K562 (cell line): ENCODE data around the gene ALAS2. TPM values are rescaled to one million over a fixed set of nuclear protein-coding genes. Genes with fewer than 3 reads are reported as not detected.

ENCODE experiments used
- DPF2 ChIP-seq: fragments of 450-650 bp; IDR thresholded peaks from 2 replicates; pipeline ENCODE4 v1.6.1; 2016
- KLF10 ChIP-seq: fragments of 250-450 bp; sonication (Bioruptor Pico); IDR thresholded peaks from 2 replicates; pipeline ENCODE4 v1.6.1; 2021; ENCODE audit warnings: matching md5 sums
- NFXL1 ChIP-seq: fragments of 450-650 bp; formaldehyde crosslinking; IDR thresholded peaks from 2 replicates; pipeline ENCODE4 v1.4.0; 2021; ENCODE audit warnings: mild to moderate bottlenecking
- POLR2A ChIP-seq: fragments of 450-650 bp; conservative IDR thresholded peaks from 2 replicates; pipeline ENCODE4 v1.6.1; 2016
- SREBF2 ChIP-seq: sonication (generic); formaldehyde crosslinking; IDR thresholded peaks from 2 replicates; pipeline ENCODE4 v1.4.0; 2020; ENCODE audit warnings: mild to moderate bottlenecking, missing genetic modification reagents
- ZKSCAN8 ChIP-seq: fragments of 200-800 bp; sonication (Bioruptor generic); IDR thresholded peaks from 2 replicates; pipeline ENCODE4 v1.6.1; 2016; ENCODE audit warnings: missing genetic modification characterization, missing compliant biosample characterization
- ZNF239 ChIP-seq: fragments of 250-450 bp; sonication (Bioruptor Pico); IDR thresholded peaks from 2 replicates; pipeline ENCODE4 v1.4.0; 2020; ENCODE audit warnings: mild to moderate bottlenecking
- polyA plus RNA-seq, 8 experiments: library from polyadenylated mRNA; depleted of rRNA in 4 of 8; stranded (reverse) in 5 of 8; unstranded in 3 of 8; fragments of >200 nt; fragmentation: Nextera tagmentation in 2 of 8; fragmentation: Illumina TruSeq in 1 of 8; extraction: Ambion mirVana in 2 of 8; extraction: Trizol in 1 of 8; gene quantifications; 2 replicates each; pipeline versions ENCODE4 v1.2.1 to v1.2.3, GENCODE V29; 2011 to 2014; ENCODE audit warnings: inconsistent platforms in 1 of 8, missing spikeins in 1 of 8
- total RNA-seq, 7 experiments: library from RNA; depleted of rRNA in 6 of 7; stranded (reverse); fragments of >200 nt in 6 of 7; fragmentation: Illumina TruSeq in 2 of 7; extraction: Trizol in 2 of 7; gene quantifications; 2 replicates each; pipeline versions ENCODE4 v1.2.1 to v1.2.3, GENCODE V29; 2011 to 2021; ENCODE audit warnings: low replicate concordance in 1 of 7
- TF ChIP-seq, protein P1 (sequence below): sonication (generic); formaldehyde crosslinking; IDR thresholded peaks from 2 replicates; pipeline ENCODE4 v1.8.0; 2022; ENCODE audit warnings: mild to moderate bottlenecking, low read depth, missing genetic modification reagents
- TF ChIP-seq, protein P2 (sequence below): sonication (generic); formaldehyde crosslinking; IDR thresholded peaks from 2 replicates; pipeline ENCODE4 v1.8.0; 2023; ENCODE audit warnings: missing genetic modification reagents, mild to moderate bottlenecking, borderline replicate concordance
- TF ChIP-seq, protein P3 (sequence below): fragments of 450-650 bp; formaldehyde crosslinking; IDR thresholded peaks from 2 replicates; pipeline ENCODE4 v1.4.0; 2022; ENCODE audit warnings: mild to moderate bottlenecking, moderate library complexity
- TF ChIP-seq, protein P4 (sequence below): fragments of 450-650 bp; IDR thresholded peaks from 2 replicates; pipeline ENCODE4 v1.6.1; 2017; ENCODE audit warnings: antibody characterized with exemption, mild to moderate bottlenecking
- TF ChIP-seq, protein P5 (sequence below): fragments of 150-350 bp; conservative IDR thresholded peaks from 2 replicates; pipeline ENCODE4 v1.6.1; 2014; ENCODE audit warnings: low read length

Gene ALAS2
- total and polyA plus RNA-seq, 9 of the 15 experiments (the other 6 are each of a cell fraction or from before 2014, with no cell fraction given), result 14.6 to 101 (median 33.4) TPM

DNA sequence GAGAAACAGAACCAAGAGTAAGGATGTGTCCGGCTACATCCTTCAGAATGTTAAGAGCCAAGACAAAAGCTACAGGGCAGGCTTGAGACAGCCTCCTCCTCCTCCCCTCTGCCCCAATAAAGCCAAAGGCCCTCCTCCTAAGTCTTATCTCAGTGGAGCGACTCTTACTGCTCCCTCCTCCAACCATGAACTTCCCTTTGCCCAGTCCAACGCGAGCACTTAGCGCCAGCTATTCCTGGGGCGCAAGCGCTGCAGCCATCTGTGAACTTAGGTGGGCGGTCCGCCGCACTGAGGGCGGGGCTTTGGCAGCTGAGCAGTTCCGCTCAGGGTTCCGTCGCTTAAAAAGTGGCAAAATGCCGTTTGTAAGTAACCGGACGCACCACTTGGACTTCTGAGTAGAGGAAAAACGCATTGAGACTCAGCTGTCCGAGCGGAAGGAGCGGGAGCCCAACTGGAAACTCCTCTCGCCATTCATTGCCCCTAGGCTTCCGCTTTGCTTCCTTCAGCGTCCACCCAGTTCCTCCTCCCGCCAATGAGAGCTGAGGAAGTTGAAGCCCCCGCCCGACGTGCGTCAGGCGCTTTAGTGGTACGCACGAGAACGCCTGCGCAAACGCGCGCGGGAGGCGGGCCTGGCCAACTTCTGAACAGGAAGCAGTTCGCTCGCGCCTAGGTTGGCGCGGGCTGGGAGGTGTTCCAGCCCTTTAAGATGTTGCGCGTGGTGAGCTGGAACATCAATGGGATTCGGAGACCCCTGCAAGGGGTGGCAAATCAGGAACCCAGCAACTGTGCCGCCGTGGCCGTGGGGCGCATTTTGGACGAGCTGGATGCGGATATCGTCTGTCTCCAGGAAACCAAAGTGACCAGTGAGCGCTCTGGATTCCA, 30.8 kb downstream of the ALAS2 start, which contains the start of gene APEX2 (continued):
- TF ChIP-seq, protein P1, sequence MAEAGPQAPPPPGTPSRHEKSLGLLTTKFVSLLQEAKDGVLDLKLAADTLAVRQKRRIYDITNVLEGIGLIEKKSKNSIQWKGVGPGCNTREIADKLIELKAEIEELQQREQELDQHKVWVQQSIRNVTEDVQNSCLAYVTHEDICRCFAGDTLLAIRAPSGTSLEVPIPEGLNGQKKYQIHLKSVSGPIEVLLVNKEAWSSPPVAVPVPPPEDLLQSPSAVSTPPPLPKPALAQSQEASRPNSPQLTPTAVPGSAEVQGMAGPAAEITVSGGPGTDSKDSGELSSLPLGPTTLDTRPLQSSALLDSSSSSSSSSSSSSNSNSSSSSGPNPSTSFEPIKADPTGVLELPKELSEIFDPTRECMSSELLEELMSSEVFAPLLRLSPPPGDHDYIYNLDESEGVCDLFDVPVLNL (CRISPR knock-in tag), result no peak
- TF ChIP-seq SREBF2 (CRISPR knock-in tag) (no peak), KLF10 (no peak), ZNF239 (CRISPR knock-in tag) (no peak), POLR2A (peak; percentile 88), NFXL1 (CRISPR knock-in tag) (no peak), DPF2 (0 out of 2 replicates have a peak, but pooled peaks have one; percentile 1), ZKSCAN8 (CRISPR knock-in tag) (no peak)
- TF ChIP-seq, protein P2, sequence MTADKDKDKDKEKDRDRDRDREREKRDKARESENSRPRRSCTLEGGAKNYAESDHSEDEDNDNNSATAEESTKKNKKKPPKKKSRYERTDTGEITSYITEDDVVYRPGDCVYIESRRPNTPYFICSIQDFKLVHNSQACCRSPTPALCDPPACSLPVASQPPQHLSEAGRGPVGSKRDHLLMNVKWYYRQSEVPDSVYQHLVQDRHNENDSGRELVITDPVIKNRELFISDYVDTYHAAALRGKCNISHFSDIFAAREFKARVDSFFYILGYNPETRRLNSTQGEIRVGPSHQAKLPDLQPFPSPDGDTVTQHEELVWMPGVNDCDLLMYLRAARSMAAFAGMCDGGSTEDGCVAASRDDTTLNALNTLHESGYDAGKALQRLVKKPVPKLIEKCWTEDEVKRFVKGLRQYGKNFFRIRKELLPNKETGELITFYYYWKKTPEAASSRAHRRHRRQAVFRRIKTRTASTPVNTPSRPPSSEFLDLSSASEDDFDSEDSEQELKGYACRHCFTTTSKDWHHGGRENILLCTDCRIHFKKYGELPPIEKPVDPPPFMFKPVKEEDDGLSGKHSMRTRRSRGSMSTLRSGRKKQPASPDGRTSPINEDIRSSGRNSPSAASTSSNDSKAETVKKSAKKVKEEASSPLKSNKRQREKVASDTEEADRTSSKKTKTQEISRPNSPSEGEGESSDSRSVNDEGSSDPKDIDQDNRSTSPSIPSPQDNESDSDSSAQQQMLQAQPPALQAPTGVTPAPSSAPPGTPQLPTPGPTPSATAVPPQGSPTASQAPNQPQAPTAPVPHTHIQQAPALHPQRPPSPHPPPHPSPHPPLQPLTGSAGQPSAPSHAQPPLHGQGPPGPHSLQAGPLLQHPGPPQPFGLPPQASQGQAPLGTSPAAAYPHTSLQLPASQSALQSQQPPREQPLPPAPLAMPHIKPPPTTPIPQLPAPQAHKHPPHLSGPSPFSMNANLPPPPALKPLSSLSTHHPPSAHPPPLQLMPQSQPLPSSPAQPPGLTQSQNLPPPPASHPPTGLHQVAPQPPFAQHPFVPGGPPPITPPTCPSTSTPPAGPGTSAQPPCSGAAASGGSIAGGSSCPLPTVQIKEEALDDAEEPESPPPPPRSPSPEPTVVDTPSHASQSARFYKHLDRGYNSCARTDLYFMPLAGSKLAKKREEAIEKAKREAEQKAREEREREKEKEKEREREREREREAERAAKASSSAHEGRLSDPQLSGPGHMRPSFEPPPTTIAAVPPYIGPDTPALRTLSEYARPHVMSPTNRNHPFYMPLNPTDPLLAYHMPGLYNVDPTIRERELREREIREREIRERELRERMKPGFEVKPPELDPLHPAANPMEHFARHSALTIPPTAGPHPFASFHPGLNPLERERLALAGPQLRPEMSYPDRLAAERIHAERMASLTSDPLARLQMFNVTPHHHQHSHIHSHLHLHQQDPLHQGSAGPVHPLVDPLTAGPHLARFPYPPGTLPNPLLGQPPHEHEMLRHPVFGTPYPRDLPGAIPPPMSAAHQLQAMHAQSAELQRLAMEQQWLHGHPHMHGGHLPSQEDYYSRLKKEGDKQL (CRISPR knock-in tag), result no peak
- TF ChIP-seq, protein P3, sequence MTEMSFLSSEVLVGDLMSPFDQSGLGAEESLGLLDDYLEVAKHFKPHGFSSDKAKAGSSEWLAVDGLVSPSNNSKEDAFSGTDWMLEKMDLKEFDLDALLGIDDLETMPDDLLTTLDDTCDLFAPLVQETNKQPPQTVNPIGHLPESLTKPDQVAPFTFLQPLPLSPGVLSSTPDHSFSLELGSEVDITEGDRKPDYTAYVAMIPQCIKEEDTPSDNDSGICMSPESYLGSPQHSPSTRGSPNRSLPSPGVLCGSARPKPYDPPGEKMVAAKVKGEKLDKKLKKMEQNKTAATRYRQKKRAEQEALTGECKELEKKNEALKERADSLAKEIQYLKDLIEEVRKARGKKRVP (CRISPR knock-in tag), result no peak
- TF ChIP-seq, protein P4, sequence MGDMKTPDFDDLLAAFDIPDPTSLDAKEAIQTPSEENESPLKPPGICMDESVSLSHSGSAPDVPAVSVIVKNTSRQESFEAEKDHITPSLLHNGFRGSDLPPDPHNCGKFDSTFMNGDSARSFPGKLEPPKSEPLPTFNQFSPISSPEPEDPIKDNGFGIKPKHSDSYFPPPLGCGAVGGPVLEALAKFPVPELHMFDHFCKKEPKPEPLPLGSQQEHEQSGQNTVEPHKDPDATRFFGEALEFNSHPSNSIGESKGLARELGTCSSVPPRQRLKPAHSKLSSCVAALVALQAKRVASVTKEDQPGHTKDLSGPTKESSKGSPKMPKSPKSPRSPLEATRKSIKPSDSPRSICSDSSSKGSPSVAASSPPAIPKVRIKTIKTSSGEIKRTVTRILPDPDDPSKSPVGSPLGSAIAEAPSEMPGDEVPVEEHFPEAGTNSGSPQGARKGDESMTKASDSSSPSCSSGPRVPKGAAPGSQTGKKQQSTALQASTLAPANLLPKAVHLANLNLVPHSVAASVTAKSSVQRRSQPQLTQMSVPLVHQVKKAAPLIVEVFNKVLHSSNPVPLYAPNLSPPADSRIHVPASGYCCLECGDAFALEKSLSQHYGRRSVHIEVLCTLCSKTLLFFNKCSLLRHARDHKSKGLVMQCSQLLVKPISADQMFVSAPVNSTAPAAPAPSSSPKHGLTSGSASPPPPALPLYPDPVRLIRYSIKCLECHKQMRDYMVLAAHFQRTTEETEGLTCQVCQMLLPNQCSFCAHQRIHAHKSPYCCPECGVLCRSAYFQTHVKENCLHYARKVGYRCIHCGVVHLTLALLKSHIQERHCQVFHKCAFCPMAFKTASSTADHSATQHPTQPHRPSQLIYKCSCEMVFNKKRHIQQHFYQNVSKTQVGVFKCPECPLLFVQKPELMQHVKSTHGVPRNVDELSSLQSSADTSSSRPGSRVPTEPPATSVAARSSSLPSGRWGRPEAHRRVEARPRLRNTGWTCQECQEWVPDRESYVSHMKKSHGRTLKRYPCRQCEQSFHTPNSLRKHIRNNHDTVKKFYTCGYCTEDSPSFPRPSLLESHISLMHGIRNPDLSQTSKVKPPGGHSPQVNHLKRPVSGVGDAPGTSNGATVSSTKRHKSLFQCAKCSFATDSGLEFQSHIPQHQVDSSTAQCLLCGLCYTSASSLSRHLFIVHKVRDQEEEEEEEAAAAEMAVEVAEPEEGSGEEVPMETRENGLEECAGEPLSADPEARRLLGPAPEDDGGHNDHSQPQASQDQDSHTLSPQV, result no peak
- TF ChIP-seq, protein P5, sequence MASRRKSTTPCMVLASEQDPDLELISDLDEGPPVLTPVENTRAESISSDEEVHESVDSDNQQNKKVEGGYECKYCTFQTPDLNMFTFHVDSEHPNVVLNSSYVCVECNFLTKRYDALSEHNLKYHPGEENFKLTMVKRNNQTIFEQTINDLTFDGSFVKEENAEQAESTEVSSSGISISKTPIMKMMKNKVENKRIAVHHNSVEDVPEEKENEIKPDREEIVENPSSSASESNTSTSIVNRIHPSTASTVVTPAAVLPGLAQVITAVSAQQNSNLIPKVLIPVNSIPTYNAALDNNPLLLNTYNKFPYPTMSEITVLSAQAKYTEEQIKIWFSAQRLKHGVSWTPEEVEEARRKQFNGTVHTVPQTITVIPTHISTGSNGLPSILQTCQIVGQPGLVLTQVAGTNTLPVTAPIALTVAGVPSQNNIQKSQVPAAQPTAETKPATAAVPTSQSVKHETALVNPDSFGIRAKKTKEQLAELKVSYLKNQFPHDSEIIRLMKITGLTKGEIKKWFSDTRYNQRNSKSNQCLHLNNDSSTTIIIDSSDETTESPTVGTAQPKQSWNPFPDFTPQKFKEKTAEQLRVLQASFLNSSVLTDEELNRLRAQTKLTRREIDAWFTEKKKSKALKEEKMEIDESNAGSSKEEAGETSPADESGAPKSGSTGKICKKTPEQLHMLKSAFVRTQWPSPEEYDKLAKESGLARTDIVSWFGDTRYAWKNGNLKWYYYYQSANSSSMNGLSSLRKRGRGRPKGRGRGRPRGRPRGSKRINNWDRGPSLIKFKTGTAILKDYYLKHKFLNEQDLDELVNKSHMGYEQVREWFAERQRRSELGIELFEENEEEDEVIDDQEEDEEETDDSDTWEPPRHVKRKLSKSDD, result no peak
